Smooth muscle cell of the brain vasculature (primary cell): Measurements from ENCODE around the gene OAS1.
A peak's percentile ranks its signal among the peaks of the same experiment; 100 is the strongest.

Experiments used
- DNase-seq: peaks from one replicate; pipeline ENCODE4 v3.0.0-alpha.2; 2012; ENCODE audit warnings: low read depth, low spot score

Gene OAS1

DNA sequence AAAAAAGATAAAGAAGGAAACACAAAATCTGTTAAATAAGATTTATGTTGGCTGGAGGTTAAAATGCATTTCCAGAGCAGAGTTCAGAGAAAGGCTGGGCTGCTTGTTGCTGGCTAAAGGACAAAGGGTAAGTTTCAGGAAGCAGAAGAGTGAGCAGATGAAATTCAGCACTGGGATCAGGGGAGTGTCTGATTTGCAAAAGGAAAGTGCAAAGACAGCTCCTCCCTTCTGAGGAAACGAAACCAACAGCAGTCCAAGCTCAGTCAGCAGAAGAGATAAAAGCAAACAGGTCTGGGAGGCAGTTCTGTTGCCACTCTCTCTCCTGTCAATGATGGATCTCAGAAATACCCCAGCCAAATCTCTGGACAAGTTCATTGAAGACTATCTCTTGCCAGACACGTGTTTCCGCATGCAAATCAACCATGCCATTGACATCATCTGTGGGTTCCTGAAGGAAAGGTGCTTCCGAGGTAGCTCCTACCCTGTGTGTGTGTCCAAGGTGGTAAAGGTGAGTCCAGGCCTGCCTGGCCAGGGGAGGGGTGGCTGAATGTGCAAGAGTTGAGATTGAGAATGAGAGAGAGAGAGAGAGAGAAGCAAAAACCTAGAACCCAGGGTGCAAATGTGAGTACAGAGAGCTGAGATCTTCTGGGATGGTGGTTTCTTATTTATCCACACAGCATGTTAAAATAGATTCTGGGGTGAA, at the start of gene OAS1:
Gene OAS1 (plus strand): TSS at position 251 of the 703 bp plus-strand sequence. CDS start 78 bp downstream, at position 329.
- peak; percentile 41 for DNase-seq

DNA sequence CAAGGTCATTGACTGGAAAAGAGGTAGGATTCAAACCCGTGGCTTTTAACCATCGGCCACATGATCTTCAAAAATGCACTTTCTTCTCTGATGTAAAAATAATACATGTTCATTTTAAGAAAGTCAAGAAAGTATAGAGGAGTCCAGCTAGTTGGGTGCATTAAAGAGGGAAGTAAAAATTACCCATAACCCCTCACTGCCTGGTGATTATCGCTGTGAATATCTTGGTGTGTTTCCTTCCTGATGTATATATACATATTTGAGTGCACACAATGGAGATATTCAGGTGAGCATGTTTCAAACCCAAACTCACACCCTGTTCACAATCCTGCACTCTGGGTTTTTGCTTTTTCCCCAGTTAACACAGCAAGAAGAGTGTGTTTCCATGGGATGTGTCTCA, 47.5 kb upstream of the OAS1 start:
- DNase-seq, result no peak

- no peak for DNase-seq
Measured at GRCh38 chr12:112860181-112860580, 46.6 kb upstream of the OAS1 start.

- no peak for DNase-seq
Measured at GRCh38 chr12:112861284-112861683, 45.5 kb upstream of the OAS1 start.

DNA sequence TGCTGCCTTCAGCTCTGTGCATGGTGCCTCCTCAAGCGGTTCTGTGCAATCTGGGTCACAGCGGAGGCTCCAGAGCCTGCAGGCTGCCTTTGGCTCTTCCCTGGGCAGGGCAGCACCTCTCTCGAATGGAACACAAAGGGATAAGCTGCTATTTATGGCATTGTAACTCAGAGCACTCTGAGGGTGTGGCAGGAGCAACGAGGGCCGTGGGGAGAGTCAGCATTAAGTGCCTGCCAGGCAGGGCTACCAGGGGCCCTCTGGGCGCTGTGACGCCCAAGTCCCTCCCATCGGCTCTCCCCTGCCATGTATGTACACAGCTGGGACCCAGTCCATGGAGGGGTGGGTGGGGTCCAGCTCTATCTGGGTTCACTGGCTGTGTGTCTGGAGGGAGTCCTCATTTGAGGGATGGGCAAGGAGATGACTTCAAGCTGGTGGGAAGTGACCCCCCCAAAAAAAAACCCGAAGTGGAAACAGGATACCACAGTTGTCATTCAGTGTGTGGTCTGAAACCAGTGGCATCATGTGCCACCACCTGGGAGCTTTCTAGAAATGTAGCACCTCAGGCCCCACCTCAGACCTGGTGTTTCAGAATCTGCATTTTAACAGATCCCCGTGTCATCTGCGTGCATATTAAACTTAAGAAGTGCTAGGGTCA, 44.0 kb upstream of the OAS1 start:
- DNase-seq, result no peak

- no peak for DNase-seq
Measured at GRCh38 chr12:112868459-112869041, 38.2 kb upstream of the OAS1 start.

- no peak for DNase-seq
Measured at GRCh38 chr12:112869091-112869490, 37.7 kb upstream of the OAS1 start.

GRCh38 chr12:112869778-112870177, 37.0 kb upstream of the OAS1 start:
- no peak for DNase-seq

DNA sequence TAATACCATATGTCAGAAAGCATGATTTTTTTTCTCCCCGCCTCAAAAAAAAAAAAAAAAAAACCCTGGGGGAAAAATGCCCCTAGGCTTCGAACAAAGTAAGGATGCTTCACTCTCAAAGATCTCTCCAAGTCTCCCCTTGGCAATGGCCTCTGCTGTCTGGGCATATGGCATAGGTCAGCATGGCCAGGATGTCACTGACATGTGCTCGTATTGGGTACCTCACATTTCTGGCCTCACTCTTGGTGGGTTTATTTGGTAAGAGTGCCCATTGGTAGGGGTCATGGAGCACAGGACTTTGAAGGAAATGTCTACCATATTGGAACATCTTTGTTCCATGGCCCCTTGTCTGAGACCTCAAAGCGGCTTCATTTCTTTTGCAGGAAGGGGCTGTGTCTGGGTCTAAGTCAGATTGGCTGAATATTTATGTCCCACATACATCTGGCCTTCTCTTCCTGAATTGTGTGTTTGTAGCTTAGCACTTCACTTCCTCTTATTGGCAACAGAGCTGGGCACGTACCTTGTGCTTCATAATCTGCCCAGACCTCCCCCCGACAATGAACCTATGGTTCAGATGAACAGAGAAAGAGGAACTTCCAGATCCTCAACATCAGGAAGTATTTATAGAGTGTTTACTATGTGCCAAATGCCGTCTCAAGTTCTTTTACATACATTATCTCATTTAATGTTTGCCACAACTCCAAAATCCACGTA, 36.3 kb upstream of the OAS1 start:
- no peak for DNase-seq

DNA sequence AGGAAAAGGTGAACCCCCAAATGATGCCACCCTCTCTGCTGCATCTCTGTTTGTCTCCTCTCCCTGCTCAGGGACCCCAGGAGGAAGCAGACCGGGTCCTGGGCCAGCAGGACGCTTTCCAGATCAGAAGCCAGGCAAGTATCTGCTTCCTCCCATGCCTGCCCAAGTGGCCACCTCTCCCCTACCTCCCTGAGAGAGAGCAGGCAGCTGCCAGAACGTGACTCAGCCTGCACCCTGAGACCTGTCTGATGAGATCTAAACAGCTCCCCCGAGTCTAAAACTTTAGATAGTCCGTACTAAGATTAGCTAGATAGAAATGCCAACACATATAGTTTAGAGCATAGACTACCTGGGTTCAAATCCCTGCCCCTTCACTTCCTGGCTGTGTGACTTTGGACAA, 31.2 kb upstream of the OAS1 start:
- DNase-seq, result no peak

- no peak for DNase-seq
Measured at GRCh38 chr12:112876506-112876905, 30.3 kb upstream of the OAS1 start.

DNA sequence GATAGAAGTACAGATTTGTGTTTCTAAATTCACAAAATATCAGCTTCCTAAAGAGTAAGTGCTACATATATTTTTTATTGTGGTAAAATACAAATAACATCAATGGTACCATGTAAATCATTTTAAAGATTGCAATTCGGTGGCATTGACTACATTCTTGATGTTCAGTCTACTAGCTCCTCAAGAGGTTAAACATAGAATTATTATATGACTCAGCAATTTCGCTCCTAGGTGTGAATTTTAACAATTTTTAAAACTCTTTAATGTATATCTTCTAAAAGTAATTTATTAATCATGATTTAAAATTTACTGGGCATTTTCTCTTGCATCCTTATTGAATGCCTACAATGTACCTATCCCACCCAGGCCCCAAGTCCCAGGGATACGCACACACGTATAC, 29.8 kb upstream of the OAS1 start:
- DNase-seq, result no peak

DNA sequence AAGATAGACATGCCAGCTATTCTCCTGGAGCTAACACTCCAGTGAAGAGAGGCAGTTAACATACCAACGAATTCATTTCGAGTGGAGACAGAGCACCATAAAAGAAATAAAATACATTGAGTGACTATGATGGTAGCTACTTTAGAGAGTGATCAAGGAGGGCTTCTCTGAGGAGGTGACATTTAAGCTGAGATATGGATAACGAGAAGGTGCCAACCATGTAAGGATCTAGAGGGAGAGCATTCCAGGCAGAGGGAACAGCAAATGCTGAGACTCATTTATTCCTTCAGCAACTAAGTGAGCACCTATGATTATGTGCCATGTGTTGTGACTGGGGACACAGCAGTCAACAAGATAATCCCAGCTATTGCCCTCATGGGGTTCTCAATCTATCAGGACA, 28.3 kb upstream of the OAS1 start:
- no peak for DNase-seq

DNA sequence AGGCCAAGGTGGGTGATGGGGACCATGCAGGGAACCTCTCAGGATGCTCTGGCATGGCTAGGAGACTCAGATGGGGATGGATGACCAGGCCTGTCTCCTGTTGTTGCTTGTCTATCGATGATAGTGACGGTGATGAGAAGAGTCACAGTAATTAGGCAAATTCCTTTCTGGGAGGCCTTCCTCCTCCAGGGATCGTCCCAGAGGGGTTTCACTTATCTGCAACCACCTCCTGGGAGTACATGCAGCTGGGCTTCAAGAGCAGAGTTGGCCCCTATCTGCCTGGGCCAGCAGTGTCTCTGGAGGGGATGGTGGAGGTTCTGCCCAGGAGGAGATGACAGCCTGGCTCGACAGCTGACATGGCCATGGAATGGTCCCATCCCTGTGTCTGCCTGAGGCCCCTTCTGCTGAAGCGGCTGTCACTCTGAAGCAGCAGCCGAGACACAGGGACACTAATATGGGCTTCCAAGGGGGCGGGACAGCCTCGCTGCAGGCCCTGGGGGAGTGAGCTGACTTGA, 27.5 kb upstream of the OAS1 start:
- no peak for DNase-seq

DNA sequence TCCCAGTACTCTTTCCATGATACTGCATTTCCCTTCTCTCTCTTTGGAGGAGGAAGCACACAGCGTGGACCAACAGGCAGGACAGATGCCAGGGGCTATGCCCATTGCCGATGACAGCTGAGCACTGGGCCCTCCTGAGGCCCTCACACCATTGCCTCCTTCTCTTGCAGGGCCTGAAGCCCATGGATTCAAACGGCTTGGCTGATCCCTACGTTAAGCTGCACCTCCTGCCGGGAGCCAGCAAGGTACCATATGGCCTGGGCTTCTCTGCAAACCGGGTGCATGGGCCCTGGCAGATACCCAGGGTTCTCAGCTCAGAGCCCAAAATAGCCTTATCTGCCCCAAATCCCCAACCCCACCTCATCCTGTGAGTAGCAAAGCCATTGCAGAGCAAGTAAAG, 25.2 kb upstream of the OAS1 start:
- no peak for DNase-seq

- no peak for DNase-seq
Measured at GRCh38 chr12:112885236-112885635, 21.5 kb upstream of the OAS1 start.

DNA sequence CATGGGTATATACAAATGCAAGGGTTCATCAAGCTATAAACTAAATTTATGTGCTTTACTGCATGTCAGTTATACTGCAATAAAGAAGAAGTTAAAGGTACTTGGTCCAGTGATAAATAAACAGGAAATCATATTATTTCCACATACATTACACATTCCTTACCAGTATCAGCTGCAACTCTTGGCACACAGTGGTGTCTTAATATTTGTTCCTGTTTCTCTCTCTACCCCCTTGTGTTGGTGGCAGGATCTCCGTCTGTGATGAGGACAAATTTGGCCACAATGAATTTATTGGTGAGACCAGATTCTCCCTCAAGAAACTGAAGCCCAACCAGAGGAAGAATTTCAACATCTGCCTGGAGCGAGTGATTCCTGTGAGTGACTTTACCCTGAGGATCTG, 19.2 kb upstream of the OAS1 start:
- no peak for DNase-seq

GRCh38 chr12:112891093-112892024, 15.4 kb upstream of the OAS1 start:
- no peak for DNase-seq

DNA sequence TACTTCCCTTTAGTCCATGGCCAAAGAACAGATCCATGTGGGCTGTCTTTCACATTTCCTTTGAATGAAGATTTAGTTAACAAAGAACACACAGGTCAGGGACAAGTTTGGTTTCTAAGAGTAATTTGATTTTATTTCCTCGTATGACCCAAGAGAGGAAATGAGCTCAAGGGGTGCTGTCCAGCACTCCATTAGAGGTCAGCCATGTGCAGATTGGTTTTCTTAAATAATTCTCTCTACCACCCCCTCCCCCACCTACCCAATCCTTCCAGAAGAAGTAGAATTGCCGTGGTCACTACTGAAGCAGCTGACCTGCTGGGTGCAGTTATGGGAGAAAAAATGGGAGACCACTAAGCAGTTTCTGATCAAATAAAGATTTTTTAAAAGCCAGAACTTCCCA, 13.9 kb upstream of the OAS1 start:
- DNase-seq, result no peak

DNA sequence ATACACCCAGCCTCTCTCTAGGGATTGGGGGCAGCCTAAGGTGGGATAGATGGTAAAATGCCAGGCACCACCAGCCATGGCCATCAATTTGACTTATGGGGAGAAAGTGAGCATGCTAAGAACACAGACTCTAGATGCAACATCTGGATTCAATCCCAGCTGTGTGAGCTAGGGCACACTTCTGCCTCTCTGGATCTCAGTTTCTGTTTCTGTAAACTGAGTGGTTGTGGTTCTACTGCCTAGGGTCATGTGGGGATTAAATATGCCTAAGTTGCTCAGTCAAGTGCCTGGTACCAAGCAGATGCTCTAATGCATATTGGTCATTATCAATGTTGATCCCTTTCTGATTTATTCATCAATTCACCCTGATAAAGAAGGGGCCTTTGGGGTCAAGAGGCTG, 12.6 kb upstream of the OAS1 start:
- DNase-seq, result no peak

DNA sequence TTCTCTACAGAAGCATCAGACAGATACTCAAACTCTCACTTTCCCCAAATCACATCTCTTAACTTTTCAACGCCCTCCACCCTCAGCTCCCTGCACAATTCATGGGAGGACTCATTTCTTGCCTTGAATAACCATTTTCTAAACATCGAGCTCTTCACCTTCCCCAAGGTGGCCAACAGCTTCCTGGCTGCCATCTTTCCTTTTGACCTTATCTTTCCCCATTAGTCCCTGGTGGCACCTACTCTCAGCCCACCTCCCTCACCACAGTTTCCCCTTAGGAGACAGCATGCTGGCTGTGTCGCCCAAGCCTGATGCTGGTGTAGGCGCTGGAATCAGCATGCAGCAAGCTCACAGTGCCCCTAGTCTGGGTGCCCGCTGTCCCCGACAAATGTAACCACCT, 8.4 kb upstream of the OAS1 start:
- DNase-seq, result no peak
